K562 (cell line): ENCODE results near the gene FDX1. TPM values are rescaled to one million over a fixed set of nuclear protein-coding genes. Genes with fewer than 3 reads are reported as not detected.

Experiments used
- ATF7 ChIP-seq: fragments of 450-650 bp; IDR thresholded peaks from 2 replicates; pipeline ENCODE4 v1.7.1; 2014; ENCODE audit warnings: mild to moderate bottlenecking, moderate library complexity
- CBX3 ChIP-seq, 2 experiments: IDR thresholded peaks; 1 replicate in 1 of 2; 2 replicates in 1 of 2; pipeline ENCODE4 v1.6.1; 2012; ENCODE audit warnings: inconsistent platforms in 2 of 2, low read length in 2 of 2, borderline replicate concordance in 1 of 2, control low read depth in 1 of 2
- CC2D1A ChIP-seq: fragments of 450-650 bp; IDR thresholded peaks from 2 replicates; pipeline ENCODE4 v1.6.1; 2017; ENCODE audit warnings: mild to moderate bottlenecking
- EHMT2 ChIP-seq: fragments of 450-650 bp; IDR thresholded peaks from 2 replicates; pipeline ENCODE4 v1.6.1; 2018; ENCODE audit warnings: antibody characterized with exemption
- FOXA3 ChIP-seq, 2 experiments: fragments of 450-650 bp in 1 of 2; sonication (generic) in 1 of 2; formaldehyde crosslinking; IDR thresholded peaks in 1 of 2; conservative IDR thresholded peaks in 1 of 2; 2 replicates each; pipeline versions ENCODE4 v1.4.0 to v1.8.0; 2020 to 2022; ENCODE audit warnings: mild to moderate bottlenecking in 2 of 2, missing genetic modification reagents in 1 of 2
- HDAC6 ChIP-seq: IDR thresholded peaks from 2 replicates; pipeline ENCODE4 v1.6.1; 2012; ENCODE audit warnings: low read depth, mild to moderate bottlenecking, control low read depth, inconsistent platforms, low read length, moderate library complexity
- IFI16 ChIP-seq: fragments of 250-450 bp; sonication (Bioruptor Pico); IDR thresholded peaks from 2 replicates; pipeline ENCODE4 v2.1.2; 2022; ENCODE audit warnings: mild to moderate bottlenecking, inconsistent platforms
- KDM4B ChIP-seq, 2 experiments: fragments of 450-650 bp in 1 of 2; sonication (generic) in 1 of 2; IDR thresholded peaks; 2 replicates each; pipeline ENCODE4 v1.6.1; 2016 to 2017; ENCODE audit warnings: borderline replicate concordance in 2 of 2, antibody characterized with exemption in 1 of 2, low read depth in 1 of 2, mild to moderate bottlenecking in 1 of 2
- NRF1 ChIP-seq, 2 experiments: fragments of 450-650 bp; IDR thresholded peaks in 1 of 2; conservative IDR thresholded peaks in 1 of 2; 2 replicates each; pipeline ENCODE4 v1.6.1; 2014; ENCODE audit warnings: mild to moderate bottlenecking in 2 of 2
- PHF8 ChIP-seq: fragments of 200-600 bp; sonication (generic); IDR thresholded peaks from 2 replicates; pipeline ENCODE4 v1.6.1; 2012; ENCODE audit warnings: mixed run types, mild to moderate bottlenecking, inconsistent platforms, low read length, moderate library complexity, borderline replicate concordance
- SAP30 ChIP-seq: fragments of 200-600 bp; sonication (generic); IDR thresholded peaks from 2 replicates; pipeline ENCODE4 v1.6.1; 2012; ENCODE audit warnings: borderline replicate concordance, low read depth, mild to moderate bottlenecking, moderate library complexity, low read length, control low read depth, inconsistent platforms; ENCODE audit not compliant: insufficient read depth, poor library complexity, severe bottlenecking
- THRA ChIP-seq: fragments of 450-650 bp; IDR thresholded peaks from 2 replicates; pipeline ENCODE4 v1.6.1; 2017; ENCODE audit warnings: mild to moderate bottlenecking, moderate library complexity
- USF2 ChIP-seq: sonication (generic); formaldehyde crosslinking; IDR thresholded peaks from 2 replicates; pipeline ENCODE4 v1.5.0; 2020; ENCODE audit warnings: missing genetic modification reagents
- ZFP30 ChIP-seq: fragments of 250-450 bp; sonication (Bioruptor Pico); IDR thresholded peaks from 2 replicates; pipeline ENCODE4 v1.8.0; 2022; ENCODE audit warnings: moderate library complexity, mild to moderate bottlenecking, inconsistent platforms, borderline replicate concordance
- ZNF143 ChIP-seq: sonication (generic); formaldehyde crosslinking; IDR thresholded peaks from 2 replicates; pipeline ENCODE4 v1.9.0; 2022; ENCODE audit warnings: mild to moderate bottlenecking, missing genetic modification reagents
- ZNF277 ChIP-seq: fragments of 250-450 bp; sonication (Bioruptor Pico); IDR thresholded peaks from 2 replicates; pipeline ENCODE4 v1.8.0; 2022; ENCODE audit warnings: inconsistent platforms, mild to moderate bottlenecking, moderate library complexity, borderline replicate concordance
- ZNF395 ChIP-seq: fragments of 200-800 bp; sonication (Bioruptor generic); IDR thresholded peaks from 2 replicates; pipeline ENCODE4 v1.6.1; 2017; ENCODE audit warnings: missing genetic modification characterization, missing compliant biosample characterization
- ZNF551 ChIP-seq: fragments of 250-450 bp; sonication (Bioruptor Pico); IDR thresholded peaks from 2 replicates; pipeline ENCODE4 v1.5.0; 2021; ENCODE audit warnings: mild to moderate bottlenecking, moderate library complexity
- polyA plus RNA-seq, 8 experiments: library from polyadenylated mRNA; depleted of rRNA in 4 of 8; stranded (reverse) in 5 of 8; unstranded in 3 of 8; fragments of >200 nt; fragmentation: Nextera tagmentation in 2 of 8; fragmentation: Illumina TruSeq in 1 of 8; extraction: Ambion mirVana in 2 of 8; extraction: Trizol in 1 of 8; gene quantifications; 2 replicates each; pipeline versions ENCODE4 v1.2.1 to v1.2.3, GENCODE V29; 2011 to 2014; ENCODE audit warnings: inconsistent platforms in 1 of 8, missing spikeins in 1 of 8
- total RNA-seq, 7 experiments: library from RNA; depleted of rRNA in 6 of 7; stranded (reverse); fragments of >200 nt in 6 of 7; fragmentation: Illumina TruSeq in 2 of 7; extraction: Trizol in 2 of 7; gene quantifications; 2 replicates each; pipeline versions ENCODE4 v1.2.1 to v1.2.3, GENCODE V29; 2011 to 2021; ENCODE audit warnings: low replicate concordance in 1 of 7

FDX1 gene
- total and polyA plus RNA-seq, 9 of the 15 experiments (the other 6 are each of a cell fraction or from before 2014, with no cell fraction given), result 6.4 to 14.3 (median 11.4) TPM

- TF ChIP-seq ZNF395 (no peak), IFI16 (CRISPR knock-in tag) (no peak), CC2D1A (no peak), ATF7 (no peak), PHF8 (no peak), USF2 (CRISPR knock-in tag) (no peak), HDAC6 (no peak), ZNF143 (CRISPR knock-in tag) (no peak), ZFP30 (CRISPR knock-in tag) (no peak), THRA (no peak), KDM4B (IDR thresholded peaks at IDR 0.05; ENCODE audit: borderline replicate concordance in 2 of 2, low read depth in 1 of 2) (no peak), FOXA3 (CRISPR knock-in tag; conservative IDR thresholded peaks at IDR 0.05 in 1 of 2, IDR thresholded peaks at IDR 0.05 in 1 of 2) (no peak), CBX3 (IDR thresholded peaks at IDR 0.05; ENCODE audit: borderline replicate concordance in 1 of 2, low read length in 2 of 2) (peak in 1 of 2 experiments; percentile 62; a peak in 1 of 3 replicates), NRF1 (conservative IDR thresholded peaks at IDR 0.05 in 1 of 2, IDR thresholded peaks at IDR 0.05 in 1 of 2) (no peak), ZNF551 (no peak), SAP30 (no peak), EHMT2 (no peak), ZNF277 (CRISPR knock-in tag) (no peak)
Observed at GRCh38 chr11:110435780-110436717, 6.3 kb downstream of the FDX1 start (continued).
